WERI-Rb-1 (cell line): ENCODE data around the gene USP49.

Source experiments
- DNase-seq: peaks from one replicate; pipeline ENCODE4 v3.0.0-alpha.2; 2020
- H3K27ac ChIP-seq: fragments of 250-450 bp; sonication (Bioruptor Pico); 2 replicates; pipeline ENCODE4 v1.5.1; 2020; ENCODE audit warnings: mild to moderate bottlenecking, moderate library complexity
- H3K27me3 ChIP-seq: fragments of 250-450 bp; sonication (Bioruptor Pico); 2 replicates; pipeline ENCODE4 v1.5.1; 2021; ENCODE audit warnings: mild to moderate bottlenecking, low read depth, moderate library complexity; ENCODE audit not compliant: insufficient read depth, severe bottlenecking
- H3K36me3 ChIP-seq: fragments of 250-450 bp; sonication (Bioruptor Pico); 2 replicates; pipeline ENCODE4 v1.5.1; 2020; ENCODE audit warnings: mild to moderate bottlenecking, moderate library complexity
- H3K4me3 ChIP-seq: 2 replicates; pipeline ENCODE4 v1.5.1; 2011; ENCODE audit warnings: low read depth, mild to moderate bottlenecking, control low read depth, low read length
- H3K9me3 ChIP-seq: fragments of 250-450 bp; sonication (Bioruptor Pico); 2 replicates; pipeline ENCODE4 v1.5.1; 2021; ENCODE audit warnings: mild to moderate bottlenecking, moderate library complexity; ENCODE audit not compliant: severe bottlenecking
- TF ChIP-seq, protein P1 (sequence below): IDR thresholded peaks from 2 replicates; pipeline ENCODE4 v1.5.1; 2011; ENCODE audit warnings: low read depth, mild to moderate bottlenecking, control low read depth, inconsistent platforms, low read length

The USP49 gene

DNA sequence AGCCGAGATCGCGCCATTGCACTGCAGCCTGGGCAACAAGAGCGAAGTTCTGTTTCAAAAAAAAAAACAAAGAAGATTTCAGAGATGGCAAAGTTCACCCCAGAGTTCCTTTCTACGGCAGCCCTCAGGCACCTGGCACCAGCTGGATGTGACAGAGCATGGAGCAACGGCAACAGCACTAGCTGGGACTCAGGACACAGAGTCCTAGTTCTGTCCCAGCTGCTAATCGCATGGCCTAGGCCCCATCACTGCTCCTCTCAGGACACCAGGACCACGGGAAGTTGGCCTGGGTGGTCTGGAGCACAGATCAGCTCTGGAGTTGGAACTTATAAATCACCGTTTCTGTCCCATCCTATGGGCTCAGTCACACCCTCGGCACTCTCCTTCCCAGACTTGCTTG lies 149.1 kb downstream of the USP49 start:
- no peak overlapping the region for H3K27ac ChIP-seq
- H3K4me3 ChIP-seq: no peak overlapping the region
- H3K9me3 ChIP-seq: no peaks in the 10 kb centered on the region
- TF ChIP-seq, protein P1, sequence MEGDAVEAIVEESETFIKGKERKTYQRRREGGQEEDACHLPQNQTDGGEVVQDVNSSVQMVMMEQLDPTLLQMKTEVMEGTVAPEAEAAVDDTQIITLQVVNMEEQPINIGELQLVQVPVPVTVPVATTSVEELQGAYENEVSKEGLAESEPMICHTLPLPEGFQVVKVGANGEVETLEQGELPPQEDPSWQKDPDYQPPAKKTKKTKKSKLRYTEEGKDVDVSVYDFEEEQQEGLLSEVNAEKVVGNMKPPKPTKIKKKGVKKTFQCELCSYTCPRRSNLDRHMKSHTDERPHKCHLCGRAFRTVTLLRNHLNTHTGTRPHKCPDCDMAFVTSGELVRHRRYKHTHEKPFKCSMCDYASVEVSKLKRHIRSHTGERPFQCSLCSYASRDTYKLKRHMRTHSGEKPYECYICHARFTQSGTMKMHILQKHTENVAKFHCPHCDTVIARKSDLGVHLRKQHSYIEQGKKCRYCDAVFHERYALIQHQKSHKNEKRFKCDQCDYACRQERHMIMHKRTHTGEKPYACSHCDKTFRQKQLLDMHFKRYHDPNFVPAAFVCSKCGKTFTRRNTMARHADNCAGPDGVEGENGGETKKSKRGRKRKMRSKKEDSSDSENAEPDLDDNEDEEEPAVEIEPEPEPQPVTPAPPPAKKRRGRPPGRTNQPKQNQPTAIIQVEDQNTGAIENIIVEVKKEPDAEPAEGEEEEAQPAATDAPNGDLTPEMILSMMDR: no peak
- H3K27me3 ChIP-seq: no peaks in the 10 kb centered on the region
- DNase-seq: no peak
- no peaks in the 10 kb centered on the region for H3K36me3 ChIP-seq

DNA sequence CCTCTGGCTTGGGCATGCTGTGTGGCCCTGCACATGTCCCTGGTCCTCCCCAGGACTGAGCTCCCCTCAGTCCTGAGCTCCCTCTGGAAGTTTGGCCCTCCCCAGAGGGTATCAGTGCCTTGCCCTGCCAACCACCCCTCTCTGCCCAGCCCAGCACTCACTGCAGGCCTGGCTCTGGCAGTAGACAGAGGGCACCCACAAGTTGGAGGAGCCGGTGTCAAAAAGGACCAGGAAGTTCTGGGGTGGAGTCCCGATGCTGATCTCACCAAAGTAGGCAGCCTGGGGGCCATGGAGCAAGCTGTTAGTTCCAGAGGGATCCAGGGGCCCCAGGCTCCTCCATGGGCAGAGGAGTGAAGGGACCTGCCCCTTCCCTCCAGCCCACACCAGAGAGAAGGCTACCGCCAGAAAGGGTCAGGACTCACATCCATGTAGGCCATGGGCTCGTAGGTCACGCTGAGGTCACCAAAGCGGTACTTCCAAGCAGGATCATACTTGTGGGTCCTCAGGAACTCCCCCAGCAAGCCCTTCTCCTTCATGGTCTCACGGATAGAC lies 150.9 kb downstream of the USP49 start:
- Histone ChIP-seq H3K27ac (no peak overlapping the region), H3K4me3 (no peak overlapping the region), H3K36me3 (no peaks in the 10 kb centered on the region), H3K9me3 (no peaks in the 10 kb centered on the region), H3K27me3 (no peaks in the 10 kb centered on the region)
- DNase-seq: no peak
- TF ChIP-seq, protein P1: no peak

DNA sequence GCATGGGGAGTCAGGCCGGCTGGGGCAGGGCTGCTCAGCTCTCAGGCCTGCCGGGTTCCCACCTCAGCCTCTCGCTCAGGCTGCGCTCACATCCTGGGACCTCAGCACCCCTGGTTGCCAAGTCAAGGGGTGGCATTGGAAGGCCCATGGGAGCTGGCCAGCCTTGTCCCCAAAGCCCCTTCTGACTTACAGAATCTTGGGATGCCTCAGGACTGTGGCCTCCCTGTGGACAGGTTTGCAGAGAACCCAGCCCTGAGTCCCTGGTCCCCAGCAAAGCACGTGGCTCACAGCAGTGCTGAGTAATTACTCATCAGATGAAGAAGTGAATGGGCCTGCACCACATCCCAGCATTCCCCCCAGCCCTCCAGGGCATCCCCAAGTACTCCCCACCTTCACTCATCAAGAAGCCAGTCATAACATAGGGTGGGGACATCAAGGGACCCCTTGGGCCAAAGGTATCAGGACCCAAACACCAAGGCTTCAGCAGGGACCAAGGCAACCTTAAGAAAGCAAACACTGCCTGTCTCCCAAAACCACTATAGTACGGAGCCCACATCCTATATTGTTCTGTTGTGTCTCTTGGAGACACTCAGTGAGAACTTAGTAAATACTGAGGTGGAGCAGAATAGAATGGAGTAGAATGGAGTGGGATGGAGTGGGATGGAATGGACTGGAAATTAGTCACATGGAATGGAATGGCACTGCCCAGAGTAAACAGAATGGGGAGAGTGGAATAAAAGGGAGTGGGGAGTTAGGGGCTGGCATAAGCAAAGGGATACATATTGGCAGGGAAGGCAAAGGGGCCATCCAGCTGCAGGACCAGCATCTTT lies 151.6 kb downstream of the USP49 start:
- no peak for DNase-seq
- H3K27ac ChIP-seq: no peak overlapping the region
- no peaks in the 10 kb centered on the region for H3K27me3 ChIP-seq
- no peak overlapping the region for H3K4me3 ChIP-seq
- H3K9me3 ChIP-seq: no peaks in the 10 kb centered on the region
- TF ChIP-seq, protein P1: no peak
- H3K36me3 ChIP-seq: no peaks in the 10 kb centered on the region

DNA sequence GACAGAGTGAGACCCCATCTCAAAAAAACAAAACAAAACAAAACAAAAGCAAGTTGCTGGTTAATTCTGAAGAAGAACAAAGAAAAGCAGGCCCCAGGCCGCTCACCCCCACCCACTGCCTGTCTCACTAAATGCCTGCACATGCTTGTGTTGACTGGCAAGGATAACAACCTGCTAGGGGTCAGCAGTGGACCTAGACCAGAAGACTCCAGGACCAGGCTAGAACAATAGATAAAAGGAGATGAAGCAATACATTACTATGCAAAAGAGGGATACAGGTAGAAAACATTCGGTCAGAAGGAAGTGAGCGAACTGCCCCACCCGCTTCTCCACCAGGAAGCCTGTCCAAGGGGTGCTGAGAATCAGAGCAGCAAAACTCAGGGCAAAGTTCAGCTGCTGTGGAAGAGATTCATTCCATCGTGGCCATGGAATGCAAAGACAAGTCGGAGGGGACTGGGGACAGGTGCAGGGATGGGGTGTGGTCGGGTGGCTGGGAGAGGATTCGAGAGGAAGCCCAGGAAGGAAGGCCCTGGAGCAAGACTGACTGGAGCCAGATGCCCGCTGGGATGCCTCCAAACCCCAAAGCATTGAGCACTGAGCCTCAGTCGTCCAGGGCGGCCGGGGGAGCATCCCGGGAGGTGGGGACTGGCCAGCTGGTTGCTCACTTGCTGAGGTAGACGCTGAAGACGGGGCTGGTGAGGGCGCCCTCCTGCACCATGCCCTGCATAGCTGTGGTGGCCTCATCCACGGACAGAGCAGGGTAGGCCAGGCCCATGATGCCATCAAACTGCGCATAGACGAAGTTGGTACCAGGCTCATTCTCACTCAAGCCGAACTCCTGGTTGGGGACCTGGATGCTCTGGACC lies 153.3 kb downstream of the USP49 start:
- TF ChIP-seq, protein P1: no peak
- Histone ChIP-seq H3K4me3 (no peak overlapping the region), H3K36me3 (no peaks in the 10 kb centered on the region), H3K9me3 (no peaks in the 10 kb centered on the region), H3K27ac (no peak overlapping the region), H3K27me3 (no peaks in the 10 kb centered on the region)
- DNase-seq: no peak

DNA sequence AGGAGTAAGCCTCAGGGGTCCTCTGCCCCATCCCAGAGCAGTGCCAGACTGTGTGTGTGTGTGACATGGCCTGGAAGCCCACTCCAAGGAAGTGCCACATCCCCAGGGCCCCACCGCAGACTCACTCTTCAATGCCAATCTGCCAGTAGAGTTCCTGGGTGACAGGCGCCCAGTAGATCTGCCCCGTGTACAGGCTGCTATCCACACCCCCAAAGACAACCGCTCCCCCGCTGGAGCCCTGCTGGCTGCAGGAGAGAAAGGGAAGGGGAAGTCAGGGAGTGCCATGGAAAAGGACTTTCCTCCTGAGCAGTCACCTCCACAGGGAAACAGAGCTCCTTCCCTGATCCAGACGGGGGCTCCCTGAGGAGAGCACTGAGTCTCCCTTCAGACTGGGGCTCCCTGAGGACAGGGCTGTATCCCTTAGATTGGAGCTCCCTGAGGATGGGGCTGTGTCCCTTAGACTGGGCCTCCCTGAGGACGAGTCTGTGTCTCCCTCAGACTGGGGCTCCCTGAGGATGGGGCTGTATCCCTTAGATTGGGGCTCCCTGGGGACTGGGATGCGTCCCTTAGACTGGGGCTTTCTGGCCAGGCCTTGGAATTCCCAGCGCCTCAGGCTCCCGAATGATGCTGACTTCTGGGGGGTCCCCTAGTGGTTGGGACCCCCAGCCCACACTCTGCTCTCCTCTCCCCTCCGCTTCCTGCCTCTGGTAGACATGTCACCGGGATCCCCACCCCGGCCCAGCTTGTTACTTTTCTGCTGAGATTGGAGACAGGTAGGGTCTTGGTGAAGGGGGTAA lies 154.6 kb downstream of the USP49 start:
- no peaks in the 10 kb centered on the region for H3K9me3 ChIP-seq
- DNase-seq: no peak
- H3K4me3 ChIP-seq: no peak overlapping the region
- no peaks in the 10 kb centered on the region for H3K36me3 ChIP-seq
- TF ChIP-seq, protein P1: no peak
- H3K27ac ChIP-seq: no peak overlapping the region
- no peaks in the 10 kb centered on the region for H3K27me3 ChIP-seq
